RWPE1 (cell line): ENCODE data around the gene ISG20.

Experiments used
- CTCF ChIA-PET: fragments of 350-600 bp; sonication (Branson Sonifier 250); formaldehyde crosslinking; extraction: SDS; loops from one replicate; lab custom pipeline; 2021; lab: Yijun Ruan, JAX
- POLR2A ChIA-PET: fragments of 400-600 bp; formaldehyde crosslinking; extraction: SDS; loops from one replicate; lab custom pipeline; 2020; ENCODE audit warnings: antibody characterized with exemption; ENCODE audit not compliant: low non-redundant PET; lab: Yijun Ruan, JAX
- DNase-seq: peaks from one replicate; pipeline ENCODE4 v3.0.0; 2012; ENCODE audit warnings: low spot score
- H3K27ac ChIP-seq: fragments of 450-650 bp; 2 replicates; pipeline ENCODE4 v1.5.1; 2017
- CTCF ChIP-seq: fragments of 450-650 bp; conservative IDR thresholded peaks from 2 replicates; pipeline ENCODE4 v1.5.1; 2017; ENCODE audit warnings: low read depth, mild to moderate bottlenecking

ISG20 gene

GRCh38 chr15:88702983-88703382, 64.2 kb downstream of the ISG20 start:
- no peak for DNase-seq
- no peak overlapping the region for H3K27ac ChIP-seq
- POLR2A ChIA-PET, result no interaction called here
- CTCF ChIA-PET, result interaction anchor here (0.6 to 4.1 kb wide), 2 partner anchors 27 to 45 kb away, joined by 3 to 17 read pairs; no protein-coding TSS in a partner anchor
- no peak for TF ChIP-seq CTCF

- ChIA-PET POLR2A (no interaction called here), CTCF (interaction anchor here (0.6 to 4.1 kb wide), 3 partner anchors 27 to 155 kb away, joined by 3 to 17 read pairs (median 4); no protein-coding TSS in a partner anchor)
- TF ChIP-seq CTCF, result no peak
- H3K27ac ChIP-seq, result no peak overlapping the region
- no peak for DNase-seq
These were observed 64.7 kb downstream of the ISG20 start for GRCh38 chr15:88703533-88703932.

- DNase-seq, result no peak
- ChIA-PET CTCF (interaction anchor here (0.7 kb wide), 1 partner anchor 51 kb away, joined by 3 read pairs; no protein-coding TSS in a partner anchor), POLR2A (no interaction called here)
- no peak overlapping the region for H3K27ac ChIP-seq
- no peak for TF ChIP-seq CTCF
These were observed 66.3 kb downstream of the ISG20 start for GRCh38 chr15:88704791-88705768.

- POLR2A ChIA-PET, result no interaction called here
- no peak overlapping the region for H3K27ac ChIP-seq
- CTCF ChIA-PET, result no interaction called here
- DNase-seq, result no peak
- TF ChIP-seq CTCF, result no peak
These were observed 67.0 kb downstream of the ISG20 start for GRCh38 chr15:88705769-88706165.
